NCI-H82 treated with DMSO at 0.1 percent for 48 hours (cell line): ENCODE measurements around the gene PRG3.
"Not testable (repeated sequence)": the region's sequence is repeated elsewhere in the genome, so short reads cannot be mapped to it uniquely, and the experiment has no call there.

ENCODE experiments used
- DNase-seq: peaks from one replicate; lab custom pipeline; 2025; ENCODE audit not compliant: unreplicated experiment; lab: John Stamatoyannopoulos, UW

PRG3 gene

DNA sequence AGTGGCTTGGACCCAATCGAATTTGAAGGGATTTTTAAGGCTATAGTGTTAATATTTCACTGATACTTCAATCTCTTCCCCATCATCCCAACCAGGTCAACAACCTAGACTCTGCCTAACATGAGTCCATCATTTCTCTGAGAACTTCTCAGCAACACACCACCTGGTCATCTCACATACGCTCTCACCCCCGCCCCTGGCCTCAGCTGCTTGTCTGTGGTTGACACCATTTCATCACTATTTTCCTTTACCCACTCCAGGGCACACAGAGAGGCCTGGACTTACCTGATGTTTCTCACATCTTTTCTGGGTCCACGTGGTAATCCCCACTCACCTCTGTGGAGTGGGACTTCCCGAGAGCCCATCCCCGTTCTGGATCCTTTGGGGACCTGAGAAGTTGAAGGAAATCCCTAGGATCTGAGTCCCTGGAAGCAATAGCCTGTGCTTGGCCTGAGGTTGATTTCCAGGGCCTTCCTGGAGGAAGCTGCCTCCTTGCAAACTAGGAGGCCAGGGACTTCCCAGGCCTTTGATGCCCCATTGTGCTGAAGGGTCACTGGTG, 39.6 kb downstream of the PRG3 start:
- DNase-seq: no peak

DNA sequence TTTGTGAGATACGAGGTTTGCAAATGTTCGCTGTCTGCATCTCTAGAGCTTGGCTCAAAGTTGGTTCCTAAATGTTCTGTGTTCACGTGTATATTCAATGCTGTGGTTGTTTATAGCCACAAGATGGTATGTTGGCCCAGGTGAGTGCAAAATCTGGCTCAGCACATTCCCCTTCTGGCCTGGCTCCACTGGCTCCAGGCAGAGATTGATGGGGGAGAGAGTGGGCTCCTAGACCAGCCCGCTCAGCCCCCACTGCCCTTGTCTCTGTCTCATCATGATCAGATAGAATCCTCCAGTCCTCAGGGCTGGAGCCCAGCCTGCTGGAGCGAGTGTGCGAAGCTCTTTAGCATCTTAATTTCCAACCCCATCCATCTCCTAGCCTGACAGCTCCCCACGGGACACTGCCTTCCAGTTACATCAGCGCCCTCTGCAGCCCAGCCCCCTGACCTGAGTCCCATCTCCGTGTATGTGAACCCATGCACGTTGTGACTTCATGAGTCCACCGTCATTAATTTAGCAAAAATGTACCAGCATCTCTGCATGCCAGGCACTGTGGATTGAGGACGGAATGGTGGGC, 40.8 kb downstream of the PRG3 start:
- DNase-seq: peak; percentile 59

DNA sequence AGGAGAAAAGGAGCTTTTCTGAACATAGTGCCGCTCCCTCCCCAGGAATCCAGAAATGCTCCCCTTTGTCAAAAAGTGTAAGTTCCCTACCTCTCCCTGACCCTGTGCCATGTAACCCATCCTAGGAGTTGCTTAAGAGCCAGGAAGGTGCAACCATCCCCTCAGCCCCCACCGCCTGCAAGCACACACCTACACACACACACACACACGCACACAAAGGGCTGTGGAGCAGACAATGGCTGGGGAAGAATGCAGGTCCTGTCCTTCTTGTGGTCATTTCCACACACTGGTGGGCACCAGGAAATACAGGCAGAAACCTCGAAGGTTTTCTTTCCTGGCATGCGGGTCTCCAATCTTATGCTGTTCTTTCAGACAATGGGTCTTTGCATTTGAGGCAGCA, 41.6 kb downstream of the PRG3 start:
- no peak for DNase-seq

GRCh38 chr11:57338142-57338541, 42.8 kb downstream of the PRG3 start, which contains the start of gene P2RX3:
P2RX3 (plus strand) TSS chr11:57338352; CDS start chr11:57338551, 199 bp downstream.
- DNase-seq: no peak

DNA sequence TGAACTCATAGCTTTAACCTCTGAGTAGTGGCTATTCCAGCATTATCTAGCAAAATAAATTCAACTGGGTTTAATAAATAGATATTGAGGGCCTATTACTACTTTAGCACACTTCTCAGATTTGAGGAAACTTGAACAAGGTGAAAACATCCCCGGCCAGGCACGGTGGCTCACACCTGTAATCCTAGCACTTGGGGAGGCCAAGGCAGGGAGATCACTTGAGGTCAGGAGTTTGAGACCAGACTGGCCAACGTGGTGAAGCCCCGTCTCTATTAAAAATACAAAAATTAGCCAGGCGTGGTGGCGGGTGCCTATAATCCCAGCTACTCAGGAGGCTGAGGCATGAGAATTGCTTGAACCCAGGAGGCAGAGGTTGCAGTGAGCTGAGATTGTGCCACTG, 44.1 kb downstream of the PRG3 start:
- DNase-seq: not testable (repeated sequence)

GRCh38 chr11:57336111-57336666, 44.8 kb downstream of the PRG3 start:
- no peak for DNase-seq

DNA sequence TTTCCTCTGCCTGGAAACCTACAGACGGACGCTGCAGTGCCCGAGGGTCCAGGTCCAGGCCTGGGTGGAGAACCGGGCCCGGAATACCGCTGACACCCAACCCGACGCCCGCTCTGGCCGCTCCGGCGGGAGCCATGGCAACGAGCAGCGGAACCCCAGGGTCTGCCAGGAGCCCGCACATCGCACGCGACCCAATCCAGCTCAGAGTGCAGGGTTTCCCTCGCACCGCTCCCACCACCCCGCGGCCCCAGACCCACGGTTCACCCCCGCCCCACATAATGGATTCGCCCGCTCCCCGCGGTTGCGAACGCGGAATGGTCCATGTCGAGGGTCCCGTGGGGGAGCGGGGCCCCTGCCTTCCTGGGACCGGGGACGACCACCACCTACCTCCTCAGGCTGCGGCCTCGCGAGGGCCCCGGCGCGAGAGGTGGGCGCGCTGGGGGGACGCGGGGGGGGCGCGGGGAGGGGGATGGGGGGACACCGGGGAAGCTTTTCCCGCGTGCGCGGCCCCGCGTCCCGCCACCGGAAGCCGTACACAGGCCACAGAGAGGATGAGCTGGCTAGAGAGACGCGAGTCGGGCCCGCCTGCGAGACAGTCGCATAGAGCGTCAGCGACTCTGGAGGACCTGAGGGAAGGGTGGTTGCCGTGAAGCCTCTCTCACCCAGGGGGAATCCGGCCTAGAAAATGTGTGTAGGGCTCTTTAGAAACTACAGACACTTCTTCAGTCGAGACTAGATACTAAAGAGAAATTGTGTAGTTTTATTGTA, 45.4 kb downstream of the PRG3 start, which contains the start of gene SSRP1:
TSS of gene SSRP1 (minus strand) at position 550 of the 768 bp plus-strand sequence. CDS start 771 bp downstream, outside the sequence.
- DNase-seq: peak; percentile 60

- no peak for DNase-seq
Observed at GRCh38 chr11:57335023-57335342, 46.0 kb downstream of the PRG3 start.

DNA sequence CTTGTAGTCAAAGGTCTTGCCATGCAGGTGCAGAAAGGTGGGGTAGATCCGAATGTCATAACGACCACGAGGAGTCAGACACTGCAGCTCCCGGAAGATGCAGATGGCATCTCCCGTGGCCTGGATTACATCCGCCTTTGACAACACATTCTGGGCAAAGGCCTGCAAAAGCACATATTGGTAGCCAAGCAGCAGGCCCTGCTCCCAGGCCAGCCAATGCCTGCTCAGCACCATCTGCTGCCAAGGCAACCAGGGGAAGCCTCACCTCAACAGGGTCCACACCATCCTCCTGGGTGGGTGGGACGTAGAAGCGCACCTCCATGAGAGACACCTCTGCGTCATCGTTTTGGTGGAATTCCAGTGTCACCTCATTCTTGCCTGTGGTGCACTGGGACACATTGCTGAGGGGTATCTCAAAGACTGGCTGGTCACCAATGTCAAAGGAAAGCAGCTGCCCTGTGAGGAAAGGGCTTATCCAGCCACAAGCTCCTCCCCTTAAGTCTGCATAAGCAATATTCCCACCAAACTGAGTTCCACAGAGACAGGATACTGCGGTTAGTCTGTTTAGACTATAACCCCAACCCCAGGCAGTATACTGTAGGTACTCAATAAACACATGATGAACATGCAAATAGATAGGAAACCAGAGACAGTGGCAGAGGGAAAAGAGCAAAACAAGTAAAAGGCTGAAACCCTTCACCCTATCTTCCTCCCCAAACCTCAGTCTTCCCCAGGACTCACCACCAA, 48.1 kb downstream of the PRG3 start:
- DNase-seq: no peak

DNA sequence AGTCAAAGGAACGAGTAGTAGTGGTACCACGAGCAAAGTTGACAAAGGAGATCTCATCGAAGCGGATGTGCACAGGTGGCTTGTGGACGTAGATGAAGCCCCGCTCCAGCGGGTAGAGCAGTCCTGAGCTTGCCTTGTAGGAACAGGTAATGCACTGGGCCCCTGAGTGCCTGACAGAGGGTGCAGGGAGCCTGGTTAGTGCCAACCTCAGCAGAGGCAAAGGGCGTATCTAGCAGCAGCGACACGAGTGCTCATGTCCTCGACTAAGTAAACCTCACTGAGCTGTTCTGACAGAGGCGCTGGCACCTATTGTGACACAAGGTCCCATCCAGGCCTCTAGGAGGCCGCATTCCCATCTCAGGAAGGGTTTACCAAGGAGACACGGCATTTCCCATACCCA, 49.2 kb downstream of the PRG3 start:
- DNase-seq: no peak

- DNase-seq: no peak
Observed at GRCh38 chr11:57330029-57330428, 50.9 kb downstream of the PRG3 start.

GRCh38 chr11:57327721-57328120, 53.2 kb downstream of the PRG3 start:
- DNase-seq: no peak
